SK-N-DZ (cell line): ENCODE measurements around the gene BUD13.
A peak's percentile ranks its signal among the peaks of the same experiment; 100 is the strongest.

Source experiments
- DNase-seq: peaks from one replicate; pipeline ENCODE4 v3.0.0-alpha.2; 2015; ENCODE audit warnings: low spot score

BUD13 gene

DNA sequence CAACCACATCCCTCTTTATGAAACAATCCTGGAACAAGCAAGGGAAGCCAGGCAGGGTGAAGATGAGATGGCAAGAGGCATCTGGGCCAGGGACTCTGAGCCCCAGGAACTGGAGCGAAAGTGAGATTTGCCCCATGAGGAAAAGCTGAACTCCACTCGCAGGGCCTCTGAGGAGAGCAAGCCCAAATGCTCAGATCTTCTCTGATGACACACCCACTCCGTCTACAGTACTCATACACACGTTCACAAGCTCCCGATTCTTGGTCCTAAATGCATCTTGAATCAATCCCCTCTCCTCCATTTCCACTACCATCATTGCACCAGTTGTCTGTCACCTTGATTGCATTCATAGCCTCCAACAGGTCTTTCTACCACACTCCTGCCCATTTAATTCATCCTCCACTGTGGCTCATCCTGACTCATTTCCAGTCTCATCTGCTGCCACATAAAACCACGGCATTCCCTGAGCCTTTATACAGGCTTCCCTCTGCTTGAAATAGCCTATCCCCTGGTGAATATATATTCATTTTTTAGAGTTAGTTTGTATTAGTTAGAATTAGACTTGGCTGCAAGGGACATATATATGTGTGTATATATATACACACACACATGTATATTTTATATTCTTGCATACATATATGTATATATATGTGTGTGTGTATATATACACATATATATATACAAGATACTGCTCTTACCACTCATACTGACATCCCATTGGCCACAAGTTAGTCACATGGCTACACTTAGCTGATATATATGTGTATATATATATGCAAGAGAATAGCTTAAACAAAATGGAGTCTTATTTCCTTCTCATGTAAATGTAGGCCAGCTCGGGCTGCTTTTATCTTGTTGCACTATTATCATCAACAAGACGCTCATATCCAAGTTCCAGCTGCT is 20.3 kb upstream of the BUD13 start:
- no peak for DNase-seq

GRCh38 chr11:116792144-116792868 is 19.5 kb upstream of the BUD13 start:
- no peak for DNase-seq

DNA sequence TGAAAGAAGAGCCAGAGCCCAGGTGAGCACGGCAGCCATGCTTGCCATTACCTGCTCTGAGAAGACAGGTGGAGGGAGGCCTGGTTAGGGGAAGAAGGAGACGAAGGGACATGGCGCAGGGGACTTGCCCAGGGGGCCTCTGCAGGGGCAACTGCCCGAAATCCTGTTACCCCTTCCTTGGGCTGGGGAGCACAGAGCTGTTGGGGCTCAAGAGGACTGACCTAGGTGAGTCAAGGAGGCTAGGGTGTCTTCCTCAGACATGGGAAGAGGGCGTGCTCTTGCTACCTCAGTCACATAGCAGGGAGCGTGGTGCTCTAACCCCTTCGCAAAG is 19.0 kb upstream of the BUD13 start, which contains the start of gene APOA5:
Gene APOA5, minus strand, starts transcription at position 67 of the 331 bp plus-strand sequence. Its CDS starts 19 bp downstream, at position 48.
- no peak for DNase-seq

GRCh38 chr11:116791002-116791812 is 18.4 kb upstream of the BUD13 start:
- peak; percentile 61 for DNase-seq

GRCh38 chr11:116790167-116791001 is 17.6 kb upstream of the BUD13 start:
- DNase-seq: no peak

DNA sequence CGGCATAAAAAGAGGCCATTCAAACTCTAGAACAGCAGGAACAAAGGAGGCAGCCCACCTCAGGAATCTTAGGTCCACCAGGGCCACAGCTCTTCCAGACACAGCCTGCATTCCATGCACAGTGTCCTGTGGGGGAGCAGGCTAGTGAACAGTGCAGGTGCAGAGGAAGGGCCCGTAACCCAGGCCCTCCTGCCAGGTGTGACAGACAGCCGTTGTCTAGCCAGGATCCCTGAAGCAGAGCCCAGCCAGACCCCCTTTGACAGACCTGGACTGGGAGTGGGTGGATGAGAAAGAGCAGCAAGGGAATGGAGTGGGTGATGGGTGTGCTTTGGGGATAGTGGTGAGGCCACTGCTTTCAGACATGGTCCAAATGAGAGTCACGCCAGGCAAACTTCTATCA is 16.2 kb upstream of the BUD13 start:
- no peak for DNase-seq

DNA sequence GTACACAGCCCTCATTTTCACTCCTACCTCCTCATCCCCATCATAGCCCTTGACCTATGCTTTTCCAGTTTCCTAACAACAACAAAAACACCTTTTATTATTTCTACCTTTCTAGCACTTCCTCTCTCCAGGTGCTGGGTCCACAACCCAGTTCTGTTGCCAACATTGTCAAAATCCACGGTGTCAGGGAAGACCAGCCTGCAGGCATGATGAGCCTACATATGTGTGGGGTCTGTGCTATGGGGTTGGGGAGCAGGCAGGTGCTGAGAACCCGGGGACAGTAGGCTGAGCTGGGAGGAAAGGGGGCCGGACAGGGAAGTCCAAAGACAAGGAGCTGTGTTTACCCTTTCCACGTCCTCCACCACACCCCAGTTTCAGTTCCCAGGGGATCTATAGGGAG is 15.7 kb upstream of the BUD13 start:
- DNase-seq: no peak

GRCh38 chr11:116787786-116788486 is 15.1 kb upstream of the BUD13 start, which contains the start of gene ZPR1:
Gene ZPR1, minus strand, starts transcription at chr11:116788023. Its CDS starts 33 bp downstream, at chr11:116787990.
- DNase-seq: peak; percentile 24

DNA sequence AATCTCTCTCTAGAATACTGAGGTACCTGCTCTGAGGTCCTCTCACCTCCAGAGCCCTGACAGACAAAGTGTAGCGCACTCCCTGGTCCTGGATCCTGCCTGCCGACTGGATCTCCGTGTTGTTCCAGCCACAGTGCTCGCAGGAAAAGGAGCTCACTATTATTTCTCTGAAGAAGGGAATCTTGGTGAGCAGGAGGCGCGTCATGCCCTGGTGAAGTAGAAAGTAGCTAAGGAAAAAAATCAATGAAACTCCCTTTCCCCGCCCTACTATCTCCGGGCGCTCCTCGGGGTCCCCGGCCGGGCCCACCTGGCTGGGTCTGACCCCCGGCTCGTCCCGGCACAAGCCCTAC is 14.6 kb upstream of the BUD13 start:
- DNase-seq: no peak

DNA sequence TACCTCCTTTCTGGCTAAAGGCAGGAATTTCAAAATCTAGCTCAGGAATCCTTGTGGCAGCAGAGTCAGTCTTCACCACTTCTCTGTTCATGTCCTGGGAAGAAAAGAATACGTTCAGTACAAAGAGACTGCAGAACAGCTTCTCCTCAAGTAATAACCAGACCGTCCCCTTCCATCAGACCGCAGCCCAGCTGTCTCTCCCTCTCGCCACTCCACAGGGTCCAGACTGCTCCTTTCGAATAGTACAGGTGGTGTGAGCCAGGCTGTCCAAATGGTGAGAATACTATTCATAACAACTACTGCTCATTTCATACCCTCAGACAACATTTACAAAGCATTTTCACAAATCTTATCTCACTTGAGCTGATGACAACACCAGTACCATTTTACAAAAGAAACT is 14.2 kb upstream of the BUD13 start:
- DNase-seq: no peak

GRCh38 chr11:116786326-116786725 is 13.5 kb upstream of the BUD13 start:
- DNase-seq: no peak

DNA sequence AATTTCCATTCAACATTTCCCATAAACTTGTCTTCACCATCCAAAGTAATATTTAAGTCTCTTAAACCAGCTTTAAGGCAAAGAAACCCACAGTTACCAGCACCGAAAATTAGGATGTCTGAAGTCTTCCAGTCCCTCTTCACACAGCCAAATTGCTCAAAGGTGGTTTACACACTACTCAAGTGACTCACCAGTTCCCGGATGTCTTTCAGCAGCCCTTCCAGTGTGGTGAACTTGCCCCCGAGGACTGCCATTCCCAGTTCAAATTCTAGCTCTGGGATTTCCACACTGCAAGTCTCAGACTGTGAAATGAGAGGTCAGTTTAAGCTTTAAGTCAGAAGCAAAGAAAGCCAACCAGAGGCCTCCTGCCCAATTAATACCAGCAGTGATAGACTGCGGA is 9.9 kb upstream of the BUD13 start:
- DNase-seq: no peak

GRCh38 chr11:116778556-116778955 is 5.8 kb upstream of the BUD13 start:
- no peak for DNase-seq

DNA sequence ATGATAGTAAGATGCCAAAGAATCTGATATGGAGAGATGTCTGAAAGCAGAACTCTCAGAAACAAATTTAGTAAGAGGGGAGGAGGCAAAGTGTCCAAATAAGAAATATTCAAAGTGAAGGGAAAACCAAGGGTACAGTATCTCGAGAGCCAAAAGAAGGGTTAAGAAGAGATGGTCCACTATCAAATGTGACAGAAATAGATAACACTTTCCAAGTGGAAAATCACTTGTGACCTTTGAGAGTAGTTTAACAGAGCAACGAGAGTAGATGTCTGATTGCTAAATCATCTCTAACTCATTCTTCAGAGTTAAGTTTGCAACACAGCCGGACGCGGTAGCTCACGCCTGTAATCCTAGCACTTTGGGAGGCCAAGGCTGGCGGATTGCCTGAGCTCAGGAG is 4.3 kb upstream of the BUD13 start:
- DNase-seq: no peak

GRCh38 chr11:116776522-116776984 is 3.8 kb upstream of the BUD13 start:
- no peak for DNase-seq

DNA sequence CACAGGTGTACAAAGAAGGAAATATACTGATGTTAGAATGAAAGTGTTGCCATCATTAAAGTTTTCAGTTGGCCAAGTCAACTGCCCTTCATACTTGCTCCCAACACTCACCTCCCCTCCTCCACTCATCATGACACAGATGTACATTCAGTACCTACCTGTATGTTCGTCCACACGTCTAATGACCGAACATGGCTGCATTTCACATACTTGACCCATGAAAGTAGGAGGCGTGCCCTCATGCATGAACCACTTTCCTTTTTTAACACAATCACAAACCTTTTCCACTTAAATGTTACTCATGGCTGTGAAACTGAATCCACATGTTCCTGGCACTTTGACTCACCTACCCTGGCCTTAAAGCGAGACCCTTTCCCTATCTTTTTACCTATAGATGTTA is 3.2 kb upstream of the BUD13 start:
- DNase-seq: no peak

DNA sequence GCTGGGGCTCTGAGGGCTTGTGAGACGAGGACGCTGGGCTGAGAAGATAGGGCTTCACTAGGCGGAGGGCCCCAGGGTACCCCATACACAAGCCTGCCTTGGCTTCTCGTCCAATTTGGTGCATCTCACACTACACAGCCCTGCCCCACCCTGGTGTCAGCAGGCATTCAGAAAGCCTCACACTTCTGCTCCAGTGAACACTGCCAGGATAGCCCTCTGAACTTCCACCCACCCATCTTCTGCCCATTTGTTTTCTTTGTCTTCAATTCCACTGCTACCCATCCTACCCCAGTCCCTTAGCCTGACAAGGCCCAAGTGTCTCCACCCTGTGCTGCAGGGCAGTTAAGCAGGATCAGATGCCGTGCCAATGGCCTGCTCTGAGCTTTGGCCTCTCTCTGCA is 1.9 kb upstream of the BUD13 start:
- no peak for DNase-seq

GRCh38 chr11:116773203-116774097 is 663 bp upstream of the BUD13 start:
- DNase-seq: no peak

DNA sequence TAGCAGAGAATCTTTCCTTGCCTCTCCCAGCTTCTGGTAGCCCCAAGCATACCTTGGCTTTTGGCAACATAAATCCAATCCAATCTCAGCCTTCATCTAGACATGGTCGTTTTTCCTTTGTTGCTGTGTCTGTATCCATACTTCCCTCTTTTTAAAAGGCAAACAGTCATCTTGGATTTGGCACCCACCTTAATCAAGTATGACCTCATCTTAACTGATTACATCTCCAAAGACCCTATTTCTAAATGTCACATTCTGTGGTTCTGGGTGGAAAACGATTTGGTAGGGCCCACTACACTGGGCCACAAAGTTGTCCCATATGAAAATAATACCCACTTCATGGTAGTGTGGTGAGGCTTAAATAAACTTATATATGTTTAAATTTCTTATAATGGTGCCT is 852 bp downstream of the BUD13 start:
- no peak for DNase-seq
